ENCODE data around the gene BCL2.

DNA sequence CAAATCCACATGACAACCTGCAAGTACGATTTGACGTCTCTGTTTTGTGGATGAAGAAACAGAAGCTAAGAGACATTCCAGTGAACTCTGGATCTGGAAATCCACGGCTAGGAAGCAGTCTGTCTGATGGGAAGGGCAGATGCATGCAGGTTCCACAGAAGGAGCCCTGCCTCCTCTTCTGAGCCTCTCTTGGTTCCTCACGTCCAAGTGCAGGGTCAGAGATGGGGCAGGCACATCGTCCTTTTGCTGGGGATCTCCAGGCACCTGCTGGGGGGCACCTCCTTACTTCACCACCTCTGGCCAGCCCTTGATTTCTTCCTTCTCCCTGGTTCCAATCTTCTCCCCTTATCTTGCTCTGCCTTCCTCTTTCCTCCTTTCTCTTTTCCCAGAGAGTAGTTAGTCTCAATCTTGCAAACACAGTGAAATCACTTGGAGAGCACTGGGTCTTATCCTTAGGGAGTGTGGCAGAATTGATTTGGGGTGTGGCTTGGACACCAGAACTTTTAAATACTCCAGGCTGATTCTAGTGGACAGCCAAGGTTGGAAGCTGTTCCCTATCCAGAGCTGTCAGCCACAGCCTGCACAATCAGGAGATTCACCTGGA lies 137.8 kb downstream of the BCL2 start:
- TF ChIP-seq GATA3 (IDR thresholded peaks at IDR 0.05; ENCODE audit: low read depth, low read length) = no peak
- no peak for TF ChIP-seq GATA2 (IDR thresholded peaks at IDR 0.05; ENCODE audit: low read depth, low read length)
